H1 (cell line): ENCODE results near the gene ALKBH7. TPM values are rescaled to one million over a fixed set of nuclear protein-coding genes. Genes with fewer than 3 reads are reported as not detected.
"Not testable (repeated sequence)": the region's sequence is repeated elsewhere in the genome, so short reads cannot be mapped to it uniquely, and the experiment has no call there.

Source experiments
- CTCF ChIA-PET: fragments of 300-600 bp; sonication (Branson Sonifier 250); formaldehyde crosslinking; loops from one replicate; lab custom pipeline; 2021; ENCODE audit not compliant: partially characterized antibody; lab: Charles Lee
- POLR2A ChIA-PET: fragments of 300-600 bp; sonication (Branson Sonifier 250); formaldehyde crosslinking; loops from one replicate; lab custom pipeline; 2021; ENCODE audit warnings: inconsistent platforms; ENCODE audit not compliant: partially characterized antibody; lab: Charles Lee
- DNase-seq, 2 experiments: peaks; one replicate each; pipeline versions ENCODE4 v3.0.0 to v3.0.0-alpha.2; 2010 to 2022; ENCODE audit warnings: low spot score in 2 of 2, low read depth in 1 of 2, mixed read lengths in 1 of 2
- FAIRE-seq: peaks from 2 replicates; lab custom pipeline; 2011; peaks lifted over from hg19 to GRCh38; lab: Jason Lieb, UNC
- H2AFZ ChIP-seq: 2 replicates; pipeline ENCODE4 v1.8.1; 2012; ENCODE audit warnings: low read length, inconsistent platforms
- H2AK5ac ChIP-seq: 2 replicates; pipeline ENCODE4 v1.6.1; 2013; ENCODE audit warnings: low read depth, low read length
- H2BK120ac ChIP-seq: replicated peaks from 2 replicates; pipeline ENCODE3; 2013; ENCODE audit warnings: low read depth, low read length, inconsistent platforms
- H2BK12ac ChIP-seq: 2 replicates; pipeline ENCODE4 v1.6.1; 2013; ENCODE audit warnings: low read depth, low read length
- H2BK15ac ChIP-seq: 2 replicates; pipeline ENCODE4 v1.6.1; 2013; ENCODE audit warnings: low read length
- H2BK20ac ChIP-seq: 2 replicates; pipeline ENCODE4 v1.6.1; 2013; ENCODE audit warnings: low read length
- H2BK5ac ChIP-seq: 2 replicates; pipeline ENCODE4 v1.6.1; 2013; ENCODE audit warnings: low read depth, low read length
- H3K14ac ChIP-seq: 2 replicates; pipeline ENCODE4 v1.6.1; 2013; ENCODE audit warnings: inconsistent platforms; ENCODE audit not compliant: insufficient read length
- H3K18ac ChIP-seq: 2 replicates; pipeline ENCODE4 v1.6.1; 2013; ENCODE audit warnings: low read length; ENCODE audit errors: extremely low read depth
- H3K23ac ChIP-seq: 2 replicates; pipeline ENCODE4 v1.6.1; 2013; ENCODE audit warnings: inconsistent platforms; ENCODE audit not compliant: insufficient read length
- H3K23me2 ChIP-seq: 2 replicates; pipeline ENCODE4 v1.6.1; 2013; ENCODE audit warnings: low read depth, low read length
- H3K27ac ChIP-seq: 2 replicates; pipeline ENCODE4 v1.6.1; 2011; ENCODE audit warnings: low read depth, low read length, inconsistent platforms
- H3K27me3 ChIP-seq, 4 experiments: replicated peaks in 1 of 4; 1 replicate in 1 of 4; 2 replicates in 3 of 4; pipeline versions ENCODE4 v1.6.1 to v1.8.1; 2011 to 2013; ENCODE audit warnings: low read length in 3 of 4, mild to moderate bottlenecking in 3 of 4, inconsistent platforms in 2 of 4, mixed read lengths in 2 of 4, moderate library complexity in 1 of 4; ENCODE audit not compliant: control insufficient read depth in 3 of 4, insufficient read depth in 3 of 4; ENCODE audit errors: extremely low read depth in 1 of 4
- H3K36me3 ChIP-seq, 4 experiments: 2 replicates each; pipeline versions ENCODE4 v1.6.1 to v1.8.1; 2011 to 2013; ENCODE audit warnings: mild to moderate bottlenecking in 4 of 4, low read length in 3 of 4, moderate library complexity in 2 of 4, control low read depth in 1 of 4, inconsistent platforms in 1 of 4; ENCODE audit not compliant: insufficient read depth in 4 of 4, control insufficient read depth in 2 of 4
- H3K4ac ChIP-seq: replicated peaks from 2 replicates; pipeline ENCODE3; 2013; ENCODE audit warnings: low read length, low read depth, mixed read lengths, inconsistent platforms; ENCODE audit not compliant: insufficient read length
- H3K4me1 ChIP-seq, 4 experiments: replicated peaks in 1 of 4; 1 replicate in 1 of 4; 2 replicates in 3 of 4; pipeline versions ENCODE4 v1.6.1 to v1.8.1; 2011 to 2013; ENCODE audit warnings: low read length in 3 of 4, inconsistent platforms in 2 of 4, mixed read lengths in 1 of 4; ENCODE audit not compliant: insufficient read depth in 4 of 4, control insufficient read depth in 3 of 4
- H3K4me2 ChIP-seq, 2 experiments: 2 replicates each; pipeline versions ENCODE4 v1.6.1 to v1.8.1; 2011 to 2013; ENCODE audit warnings: low read depth in 2 of 2, low read length in 2 of 2, control low read depth in 1 of 2, inconsistent platforms in 1 of 2, mild to moderate bottlenecking in 1 of 2; ENCODE audit not compliant: insufficient read depth in 1 of 2
- H3K4me3 ChIP-seq, 4 experiments: fragments of 200-600, 300-600 bp in 1 of 4; sonication (generic), shearing (Covaris generic), sonication (Bioruptor Twin) in 1 of 4; 2 replicates each; pipeline versions ENCODE4 v1.5.1 to v1.8.1; 2011 to 2016; ENCODE audit warnings: low read length in 4 of 4, low read depth in 3 of 4, control low read depth in 2 of 4, inconsistent platforms in 2 of 4, mild to moderate bottlenecking in 2 of 4, mixed read lengths in 1 of 4, moderate library complexity in 1 of 4; ENCODE audit not compliant: insufficient read depth in 2 of 4; ENCODE audit errors: extremely low read depth in 1 of 4
- H3K56ac ChIP-seq: replicated peaks from 2 replicates; pipeline ENCODE3; 2013; ENCODE audit warnings: low read depth, mild to moderate bottlenecking, mixed read lengths, low read length, inconsistent platforms; ENCODE audit not compliant: insufficient read length
- H3K79me1 ChIP-seq: 2 replicates; pipeline ENCODE4 v1.6.1; 2013; ENCODE audit warnings: low read depth, low read length, control low read depth
- H3K79me2 ChIP-seq, 2 experiments: 2 replicates each; pipeline versions ENCODE4 v1.6.1 to v1.8.1; 2012 to 2013; ENCODE audit warnings: low read length in 2 of 2, mild to moderate bottlenecking in 2 of 2, inconsistent platforms in 1 of 2; ENCODE audit not compliant: insufficient read depth in 2 of 2, control insufficient read depth in 1 of 2
- H3K9ac ChIP-seq, 4 experiments: replicated peaks in 1 of 4; 1 replicate in 1 of 4; 2 replicates in 3 of 4; pipeline versions ENCODE4 v1.6.1 to v1.8.1; 2011 to 2013; ENCODE audit warnings: low read depth in 3 of 4, low read length in 3 of 4, control low read depth in 2 of 4, mild to moderate bottlenecking in 2 of 4, moderate library complexity in 2 of 4, inconsistent platforms in 1 of 4; ENCODE audit errors: extremely low read depth in 1 of 4
- H3K9me3 ChIP-seq, 2 experiments: 2 replicates each; pipeline versions ENCODE4 v1.6.1 to v1.8.1; 2012 to 2013; ENCODE audit warnings: mild to moderate bottlenecking in 2 of 2, moderate library complexity in 2 of 2, control low read depth in 1 of 2, inconsistent platforms in 1 of 2, low read depth in 1 of 2, low read length in 1 of 2, mixed read lengths in 1 of 2; ENCODE audit not compliant: insufficient read depth in 2 of 2
- H4K20me1 ChIP-seq, 2 experiments: replicated peaks in 1 of 2; 2 replicates each; pipeline versions ENCODE3 to v1.8.1; 2011 to 2013; ENCODE audit warnings: inconsistent platforms in 2 of 2, low read length in 2 of 2, mild to moderate bottlenecking in 1 of 2; ENCODE audit not compliant: insufficient read depth in 2 of 2, control insufficient read depth in 1 of 2
- H4K5ac ChIP-seq: 2 replicates; pipeline ENCODE4 v1.6.1; 2013; ENCODE audit warnings: low read length, low read depth, mixed read lengths, inconsistent platforms; ENCODE audit not compliant: insufficient read length
- H4K8ac ChIP-seq: 2 replicates; pipeline ENCODE4 v1.8.0; 2013; ENCODE audit warnings: mild to moderate bottlenecking, moderate library complexity, low read length, inconsistent platforms; ENCODE audit not compliant: insufficient read depth; ENCODE audit errors: extremely low read depth
- H4K91ac ChIP-seq: replicated peaks from 2 replicates; pipeline ENCODE3; 2013; ENCODE audit warnings: low read length, mixed read lengths, inconsistent platforms; ENCODE audit not compliant: insufficient read length
- CREB1 ChIP-seq: IDR thresholded peaks from 2 replicates; pipeline ENCODE4 v1.6.1; 2012; ENCODE audit warnings: inconsistent platforms
- KDM1A ChIP-seq: fragments of 200-600, 300-600 bp; sonication (generic); IDR thresholded peaks from 2 replicates; pipeline ENCODE4 v1.7.1; 2016; ENCODE audit warnings: mild to moderate bottlenecking, low read length, borderline replicate concordance
- WGBS, 2 experiments: shearing (Covaris generic) in 1 of 2; methylation state at CpG; one replicate each; pipeline versions ENCODE4 v1.1.6 to v1.1.7; 2013 to 2015; ENCODE audit warnings: low lambda C conversion rate in 2 of 2, mixed read lengths in 2 of 2, inconsistent platforms in 1 of 2, low coverage in 1 of 2, missing lambda C conversion rate in 1 of 2; ENCODE audit not compliant: insufficient replicate concordance in 2 of 2, insufficient coverage in 1 of 2, insufficient read length in 1 of 2; ENCODE audit errors: extremely low coverage in 1 of 2, missing lambda C conversion rate in 1 of 2; 5-methylcytosine and 5-hydroxymethylcytosine counted together
- polyA plus RNA-seq, 7 experiments: library from polyadenylated mRNA; depleted of rRNA in 3 of 7; stranded (reverse) in 5 of 7; unstranded in 2 of 7; fragments of >200 nt in 5 of 7; fragments of 200-250 nt in 2 of 7; gene quantifications; 1 replicate in 5 of 7; 2 replicates in 1 of 7; 4 replicates in 1 of 7; pipeline versions ENCODE4 v1.2.1 to v1.2.3, GENCODE V29; 2011 to 2013; ENCODE audit warnings: missing spikeins in 2 of 7, mixed read lengths in 2 of 7
- total RNA-seq: library from RNA; stranded (reverse); fragmentation: NEBNext Ultra II Directional; extraction: Animal tissue kit (Norgen Biotek cat#: 25700); gene quantifications from 2 replicates; pipeline ENCODE4 v1.2.1, GENCODE V29; 2021

Gene ALKBH7
- total and polyA plus RNA-seq, 2 of the 8 experiments (the other 6 are each of a cell fraction or from before 2014, with no cell fraction given) = 66.3 to 100 TPM

- no peak for TF ChIP-seq KDM1A
- TF ChIP-seq CREB1 = no peak
- TF ChIP-seq, all 59 proteins: peak for 0
These were observed 29.1 kb upstream of the ALKBH7 start (continued) for GRCh38 chr19:6343462-6343861.

- DNase-seq, H3K4me2 ChIP-seq, H3K36me3 ChIP-seq, H2BK12ac ChIP-seq, H3K14ac ChIP-seq, H3K23me2 ChIP-seq, FAIRE-seq, H3K23ac ChIP-seq, H2BK5ac ChIP-seq, H3K79me2 ChIP-seq, CTCF ChIA-PET, H2AK5ac ChIP-seq, H4K8ac ChIP-seq, H2BK120ac ChIP-seq, H3K27ac ChIP-seq, H3K27me3 ChIP-seq, H3K4me1 ChIP-seq, H2BK20ac ChIP-seq, H3K79me1 ChIP-seq, H2AFZ ChIP-seq, H4K91ac ChIP-seq, H3K4ac ChIP-seq, H4K5ac ChIP-seq, H2BK15ac ChIP-seq, H4K20me1 ChIP-seq, H3K9ac ChIP-seq, POLR2A ChIA-PET, H3K4me3 ChIP-seq, H3K18ac ChIP-seq, H3K56ac ChIP-seq: not testable (repeated sequence)
- 87% methylated on average over 2 of the region's 2 CpGs; no CpG with 5 or more reads in 1 of the 2 experiments for WGBS, 2 experiments
- H3K9me3 ChIP-seq = peaks cover 0 to 20% of the 10 kb centered on the region in 2 experiments; a peak in 3 of 4 replicates
These were observed 23.3 kb upstream of the ALKBH7 start for GRCh38 chr19:6349271-6349670.
